K562 (cell line): Measurements from ENCODE around the gene COL23A1. TPM values are rescaled to one million over a fixed set of nuclear protein-coding genes. Genes with fewer than 3 reads are reported as not detected.

Experiments
- BRD4 ChIP-seq: fragments of 200-600 bp; sonication (generic); IDR thresholded peaks from 2 replicates; pipeline ENCODE4 v1.6.1; 2017; ENCODE audit warnings: inconsistent platforms
- CHD4 ChIP-seq: fragments of 200-600 bp; sonication (generic); IDR thresholded peaks from 3 replicates; pipeline ENCODE4 v1.6.1; 2012; ENCODE audit warnings: low read depth, mild to moderate bottlenecking, mixed read lengths, low read length, inconsistent platforms; ENCODE audit not compliant: insufficient read depth, insufficient replicate concordance, poor library complexity, severe bottlenecking
- COPS2 ChIP-seq: fragments of 450-650 bp; conservative IDR thresholded peaks from 2 replicates; pipeline ENCODE4 v1.6.1; 2016; ENCODE audit warnings: mild to moderate bottlenecking, moderate library complexity
- FOXK1 ChIP-seq: sonication (generic); formaldehyde crosslinking; IDR thresholded peaks from 2 replicates; pipeline ENCODE4 v1.8.0; 2022; ENCODE audit warnings: missing genetic modification reagents, mild to moderate bottlenecking, borderline replicate concordance
- GTF2F1 ChIP-seq: IDR thresholded peaks from 2 replicates; pipeline ENCODE4 v1.6.1; 2011; ENCODE audit warnings: low read depth, low read length, improper control_type of control experiment
- HCFC1 ChIP-seq: IDR thresholded peaks from 2 replicates; pipeline ENCODE4 v1.6.1; 2012; ENCODE audit warnings: low read depth, low read length, improper control_type of control experiment
- NEUROD1 ChIP-seq: fragments of 150-350 bp; IDR thresholded peaks from 2 replicates; pipeline ENCODE4 v1.6.1; 2014; ENCODE audit warnings: borderline replicate concordance, low read length, low read depth; ENCODE audit not compliant: partially characterized antibody
- NFRKB ChIP-seq: fragments of 450-650 bp; IDR thresholded peaks from 2 replicates; pipeline ENCODE4 v1.6.1; 2016; ENCODE audit warnings: low read depth
- PHF8 ChIP-seq: fragments of 200-600 bp; sonication (generic); IDR thresholded peaks from 2 replicates; pipeline ENCODE4 v1.6.1; 2012; ENCODE audit warnings: mixed run types, mild to moderate bottlenecking, inconsistent platforms, low read length, moderate library complexity, borderline replicate concordance
- SIN3A ChIP-seq, 2 experiments: fragments of 150-350 bp in 1 of 2; IDR thresholded peaks; 2 replicates each; pipeline ENCODE4 v1.6.1; 2011 to 2016; ENCODE audit warnings: borderline replicate concordance in 2 of 2, low read depth in 2 of 2, low read length in 2 of 2, mild to moderate bottlenecking in 2 of 2, moderate library complexity in 2 of 2; ENCODE audit not compliant: control insufficient read depth in 1 of 2
- TAF1 ChIP-seq: IDR thresholded peaks from 2 replicates; pipeline ENCODE4 v1.6.1; 2011; ENCODE audit warnings: mild to moderate bottlenecking, low read length, moderate library complexity; ENCODE audit not compliant: insufficient read depth, control insufficient read depth, severe bottlenecking; ENCODE audit errors: extremely low read depth
- TRIM24 ChIP-seq, 2 experiments: fragments of 450-650 bp; IDR thresholded peaks; 2 replicates each; pipeline ENCODE4 v1.6.1; 2016
- ZNF436 ChIP-seq: fragments of 250-450, 450-650 bp; sonication (Bioruptor Pico); formaldehyde crosslinking; IDR thresholded peaks from 2 replicates; pipeline ENCODE4 v1.7.0; 2020; ENCODE audit warnings: mild to moderate bottlenecking
- polyA plus RNA-seq, 8 experiments: library from polyadenylated mRNA; depleted of rRNA in 4 of 8; stranded (reverse) in 5 of 8; unstranded in 3 of 8; fragments of >200 nt; fragmentation: Nextera tagmentation in 2 of 8; fragmentation: Illumina TruSeq in 1 of 8; extraction: Ambion mirVana in 2 of 8; extraction: Trizol in 1 of 8; gene quantifications; 2 replicates each; pipeline versions ENCODE4 v1.2.1 to v1.2.3, GENCODE V29; 2011 to 2014; ENCODE audit warnings: inconsistent platforms in 1 of 8, missing spikeins in 1 of 8
- total RNA-seq, 7 experiments: library from RNA; depleted of rRNA in 6 of 7; stranded (reverse); fragments of >200 nt in 6 of 7; fragmentation: Illumina TruSeq in 2 of 7; extraction: Trizol in 2 of 7; gene quantifications; 2 replicates each; pipeline versions ENCODE4 v1.2.1 to v1.2.3, GENCODE V29; 2011 to 2021; ENCODE audit warnings: low replicate concordance in 1 of 7
- TF ChIP-seq, protein P1 (sequence below), 2 experiments: fragments of 450-650 bp; formaldehyde crosslinking in 1 of 2; IDR thresholded peaks; 2 replicates each; pipeline versions ENCODE4 v1.4.0 to v1.6.1; 2014 to 2020; ENCODE audit warnings: mild to moderate bottlenecking in 2 of 2, borderline replicate concordance in 1 of 2, low read depth in 1 of 2
- TF ChIP-seq, protein P2 (sequence below): fragments of 450-650 bp; formaldehyde crosslinking; conservative IDR thresholded peaks from 2 replicates; pipeline ENCODE4 v1.4.0; 2022; ENCODE audit warnings: mild to moderate bottlenecking, missing genetic modification characterization
- TF ChIP-seq, protein P3 (sequence below): fragments of 450-650 bp; IDR thresholded peaks from 2 replicates; pipeline ENCODE4 v1.6.1; 2016

Gene COL23A1
- total and polyA plus RNA-seq, 9 of the 15 experiments (the other 6 are each of a cell fraction or from before 2014, with no cell fraction given), result 0.09 TPM; not detected in 8

DNA sequence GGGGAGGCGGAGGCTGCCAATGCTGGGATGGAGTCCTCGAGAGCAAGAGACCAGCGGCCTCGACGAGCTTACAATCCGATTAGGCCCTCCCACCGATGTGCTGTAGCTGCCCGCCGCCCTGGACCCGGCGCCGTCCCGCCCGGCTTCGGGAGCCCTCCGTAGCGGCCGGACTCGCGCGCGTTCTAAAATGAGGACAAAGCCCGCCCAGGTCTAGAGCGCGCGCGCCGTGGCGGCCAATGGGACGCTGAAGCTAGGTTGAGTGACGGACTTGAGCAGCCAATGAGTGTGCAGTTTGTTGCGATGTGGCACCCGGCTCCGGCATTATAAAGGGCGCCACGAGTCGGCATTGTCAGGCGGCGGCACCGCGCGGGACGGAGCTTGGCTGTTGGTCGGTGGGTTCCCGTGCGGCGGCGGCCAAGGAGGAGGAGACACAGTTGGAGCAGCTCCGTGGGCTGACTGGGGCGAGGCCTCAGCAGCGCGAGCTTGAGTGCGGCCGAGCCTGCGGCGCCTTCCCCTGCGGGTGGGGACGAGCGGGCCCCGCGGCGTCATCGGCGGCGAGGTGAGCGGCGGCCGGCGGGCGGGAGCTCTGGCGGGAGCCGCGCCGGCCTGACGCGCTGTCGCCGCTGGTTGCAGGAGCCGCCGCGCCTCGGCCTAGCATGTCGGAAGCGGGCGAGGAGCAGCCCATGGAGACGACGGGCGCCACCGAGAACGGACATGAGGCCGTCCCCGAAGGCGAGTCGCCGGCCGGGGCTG lies 385.8 kb downstream of the COL23A1 start, which contains the start of gene HNRNPAB (continued):
- TF ChIP-seq, protein P1, sequence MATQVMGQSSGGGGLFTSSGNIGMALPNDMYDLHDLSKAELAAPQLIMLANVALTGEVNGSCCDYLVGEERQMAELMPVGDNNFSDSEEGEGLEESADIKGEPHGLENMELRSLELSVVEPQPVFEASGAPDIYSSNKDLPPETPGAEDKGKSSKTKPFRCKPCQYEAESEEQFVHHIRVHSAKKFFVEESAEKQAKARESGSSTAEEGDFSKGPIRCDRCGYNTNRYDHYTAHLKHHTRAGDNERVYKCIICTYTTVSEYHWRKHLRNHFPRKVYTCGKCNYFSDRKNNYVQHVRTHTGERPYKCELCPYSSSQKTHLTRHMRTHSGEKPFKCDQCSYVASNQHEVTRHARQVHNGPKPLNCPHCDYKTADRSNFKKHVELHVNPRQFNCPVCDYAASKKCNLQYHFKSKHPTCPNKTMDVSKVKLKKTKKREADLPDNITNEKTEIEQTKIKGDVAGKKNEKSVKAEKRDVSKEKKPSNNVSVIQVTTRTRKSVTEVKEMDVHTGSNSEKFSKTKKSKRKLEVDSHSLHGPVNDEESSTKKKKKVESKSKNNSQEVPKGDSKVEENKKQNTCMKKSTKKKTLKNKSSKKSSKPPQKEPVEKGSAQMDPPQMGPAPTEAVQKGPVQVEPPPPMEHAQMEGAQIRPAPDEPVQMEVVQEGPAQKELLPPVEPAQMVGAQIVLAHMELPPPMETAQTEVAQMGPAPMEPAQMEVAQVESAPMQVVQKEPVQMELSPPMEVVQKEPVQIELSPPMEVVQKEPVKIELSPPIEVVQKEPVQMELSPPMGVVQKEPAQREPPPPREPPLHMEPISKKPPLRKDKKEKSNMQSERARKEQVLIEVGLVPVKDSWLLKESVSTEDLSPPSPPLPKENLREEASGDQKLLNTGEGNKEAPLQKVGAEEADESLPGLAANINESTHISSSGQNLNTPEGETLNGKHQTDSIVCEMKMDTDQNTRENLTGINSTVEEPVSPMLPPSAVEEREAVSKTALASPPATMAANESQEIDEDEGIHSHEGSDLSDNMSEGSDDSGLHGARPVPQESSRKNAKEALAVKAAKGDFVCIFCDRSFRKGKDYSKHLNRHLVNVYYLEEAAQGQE (IDR thresholded peaks at IDR 0.05; ENCODE audit: borderline replicate concordance), result no peak
- TF ChIP-seq, protein P1 (CRISPR knock-in tag; IDR thresholded peaks at IDR 0.05; ENCODE audit: low read depth), result peak; percentile 58; the same call in 1 of the 2 replicates
- TF ChIP-seq BRD4 (0 out of 2 replicates have a peak, but pooled peaks have one; percentile 71), COPS2 (no peak), NEUROD1 (peak; percentile 97), PHF8 (peak; percentile 99), FOXK1 (CRISPR knock-in tag) (no peak), TAF1 (peak; percentile 96), HCFC1 (peak; percentile 71), ZNF436 (CRISPR knock-in tag) (peak; percentile 69), SIN3A (IDR thresholded peaks at IDR 0.05; ENCODE audit: borderline replicate concordance in 2 of 2, control insufficient read depth in 1 of 2, low read depth in 2 of 2, low read length in 2 of 2) (peak; percentile 86 to 94; a peak in 3 of 4 replicates), GTF2F1 (peak; percentile 93), NFRKB (peak; percentile 78), TRIM24 (IDR thresholded peaks at IDR 0.05) (no peak), CHD4 (no peak)
- TF ChIP-seq, protein P2, sequence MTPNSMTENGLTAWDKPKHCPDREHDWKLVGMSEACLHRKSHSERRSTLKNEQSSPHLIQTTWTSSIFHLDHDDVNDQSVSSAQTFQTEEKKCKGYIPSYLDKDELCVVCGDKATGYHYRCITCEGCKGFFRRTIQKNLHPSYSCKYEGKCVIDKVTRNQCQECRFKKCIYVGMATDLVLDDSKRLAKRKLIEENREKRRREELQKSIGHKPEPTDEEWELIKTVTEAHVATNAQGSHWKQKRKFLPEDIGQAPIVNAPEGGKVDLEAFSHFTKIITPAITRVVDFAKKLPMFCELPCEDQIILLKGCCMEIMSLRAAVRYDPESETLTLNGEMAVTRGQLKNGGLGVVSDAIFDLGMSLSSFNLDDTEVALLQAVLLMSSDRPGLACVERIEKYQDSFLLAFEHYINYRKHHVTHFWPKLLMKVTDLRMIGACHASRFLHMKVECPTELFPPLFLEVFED (CRISPR knock-in tag), result 0 out of 2 replicates have a peak, but pooled peaks have one; percentile 53
- TF ChIP-seq, protein P3, sequence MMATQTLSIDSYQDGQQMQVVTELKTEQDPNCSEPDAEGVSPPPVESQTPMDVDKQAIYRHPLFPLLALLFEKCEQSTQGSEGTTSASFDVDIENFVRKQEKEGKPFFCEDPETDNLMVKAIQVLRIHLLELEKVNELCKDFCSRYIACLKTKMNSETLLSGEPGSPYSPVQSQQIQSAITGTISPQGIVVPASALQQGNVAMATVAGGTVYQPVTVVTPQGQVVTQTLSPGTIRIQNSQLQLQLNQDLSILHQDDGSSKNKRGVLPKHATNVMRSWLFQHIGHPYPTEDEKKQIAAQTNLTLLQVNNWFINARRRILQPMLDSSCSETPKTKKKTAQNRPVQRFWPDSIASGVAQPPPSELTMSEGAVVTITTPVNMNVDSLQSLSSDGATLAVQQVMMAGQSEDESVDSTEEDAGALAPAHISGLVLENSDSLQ, result peak; percentile 99
